Skin of body (tissue), 2 donors: ENCODE measurements around the gene POFUT1. TPM values are rescaled to one million over a fixed set of nuclear protein-coding genes. Genes with fewer than 3 reads are reported as not detected.
"Not testable (repeated sequence)": the region's sequence is repeated elsewhere in the genome, so short reads cannot be mapped to it uniquely, and the experiment has no call there.

Source experiments
- DNase-seq: peaks from one replicate; lab custom pipeline; 2025; lab: John Stamatoyannopoulos, UW
- total RNA-seq: library from RNA; depleted of rRNA; stranded (reverse); fragments of >200 nt; gene quantifications from one replicate; pipeline ENCODE4 v1.2.3, GENCODE V29; 2014

POFUT1 gene
- total RNA-seq, 1 donor from 2014 or later: 21.4 TPM

GRCh38 chr20:32188376-32189122 is 19.1 kb upstream of the POFUT1 start:
- no peak for DNase-seq

- DNase-seq: no peak
Observed at GRCh38 chr20:32189123-32189410, 18.6 kb upstream of the POFUT1 start.

- DNase-seq: no peak
Observed at GRCh38 chr20:32189691-32190615, 17.7 kb upstream of the POFUT1 start.

GRCh38 chr20:32190616-32191415 is 16.9 kb upstream of the POFUT1 start:
- no peak for DNase-seq

GRCh38 chr20:32191422-32191821 is 16.3 kb upstream of the POFUT1 start:
- DNase-seq: no peak

- DNase-seq: no peak
Observed at GRCh38 chr20:32191873-32192272, 15.8 kb upstream of the POFUT1 start.

GRCh38 chr20:32192698-32193097 is 15.0 kb upstream of the POFUT1 start:
- no peak for DNase-seq

- DNase-seq: not testable (repeated sequence)
Observed at GRCh38 chr20:32193336-32193735, 14.3 kb upstream of the POFUT1 start.

- no peak for DNase-seq
Observed at GRCh38 chr20:32193996-32194395, 13.7 kb upstream of the POFUT1 start.

- no peak for DNase-seq
Observed at GRCh38 chr20:32195581-32195980, 12.1 kb upstream of the POFUT1 start.

- DNase-seq: not testable (repeated sequence)
Observed at GRCh38 chr20:32196613-32197012, 11.1 kb upstream of the POFUT1 start.

GRCh38 chr20:32197136-32197535 is 10.5 kb upstream of the POFUT1 start:
- DNase-seq: not testable (repeated sequence)

GRCh38 chr20:32199006-32199405 is 8.7 kb upstream of the POFUT1 start:
- DNase-seq: no peak

- no peak for DNase-seq
Observed at GRCh38 chr20:32201296-32201976, 6.2 kb upstream of the POFUT1 start.

GRCh38 chr20:32201977-32202363 is 5.7 kb upstream of the POFUT1 start:
- DNase-seq: no peak

- no peak for DNase-seq
Observed at GRCh38 chr20:32203356-32204204, 4.1 kb upstream of the POFUT1 start.

GRCh38 chr20:32204205-32205109 is 3.2 kb upstream of the POFUT1 start:
- DNase-seq: no peak

- no peak for DNase-seq
Observed at GRCh38 chr20:32205110-32205842, 2.4 kb upstream of the POFUT1 start.
